Measurements from ENCODE around the gene MGAT4A.

GRCh38 chr2:98706591-98706990 is 24.3 kb downstream of the MGAT4A start:
- no peak for TF ChIP-seq CTCF (conservative IDR thresholded peaks at IDR 0.05)
- no peak for TF ChIP-seq ZFX (IDR thresholded peaks at IDR 0.05)
